HepG2 (cell line): ENCODE measurements around the gene P4HB.

ENCODE experiments used
- CTCF ChIP-seq: sonication (generic); formaldehyde crosslinking; IDR thresholded peaks from 2 replicates; pipeline ENCODE4 v1.5.0; 2020; ENCODE audit warnings: mild to moderate bottlenecking, missing genetic modification reagents, moderate library complexity
- EP300 ChIP-seq, 3 experiments: sonication (generic) in 1 of 3; formaldehyde crosslinking in 1 of 3; IDR thresholded peaks; 2 replicates each; pipeline versions ENCODE4 v1.5.1 to v1.6.1; 2011 to 2020; ENCODE audit warnings: low read depth in 2 of 3, low read length in 2 of 3, borderline replicate concordance in 1 of 3, improper control_type of control experiment in 1 of 3, mild to moderate bottlenecking in 1 of 3, missing genetic modification reagents in 1 of 3, moderate library complexity in 1 of 3
- HDAC2 ChIP-seq: sonication (generic); formaldehyde crosslinking; IDR thresholded peaks from 2 replicates; pipeline ENCODE4 v1.4.0; 2020; ENCODE audit warnings: missing genetic modification reagents
- POLR2A ChIP-seq, 2 experiments: IDR thresholded peaks; 2 replicates each; pipeline ENCODE4 v1.6.1; 2011; ENCODE audit warnings: low read depth in 2 of 2, low read length in 2 of 2, mild to moderate bottlenecking in 1 of 2, moderate library complexity in 1 of 2; ENCODE audit not compliant: insufficient read depth in 1 of 2
- POLR2AphosphoS2 ChIP-seq: IDR thresholded peaks from 2 replicates; pipeline ENCODE4 v1.6.1; 2011; ENCODE audit warnings: low read depth, low read length, improper control_type of control experiment
- RAD21 ChIP-seq: fragments of 450-650 bp; formaldehyde crosslinking; IDR thresholded peaks from 2 replicates; pipeline ENCODE4 v1.5.0; 2020; ENCODE audit warnings: mild to moderate bottlenecking
- U2AF1 ChIP-seq: fragments of 200-400 bp; formaldehyde crosslinking; optimal IDR thresholded peaks from 2 replicates; pipeline ENCODE3; 2017; ENCODE audit warnings: mild to moderate bottlenecking, low read depth, low read length
- ZBTB33 ChIP-seq: sonication (generic); formaldehyde crosslinking; IDR thresholded peaks from 2 replicates; pipeline ENCODE4 v1.4.0; 2020; ENCODE audit warnings: missing genetic modification reagents
- ZNF274 ChIP-seq: sonication (generic); formaldehyde crosslinking; IDR thresholded peaks from 2 replicates; pipeline ENCODE4 v1.5.1; 2020; ENCODE audit warnings: mild to moderate bottlenecking, missing genetic modification reagents

- no peak for TF ChIP-seq U2AF1
- TF ChIP-seq ZNF274 (CRISPR knock-in tag), result peak; percentile 78; the same call in 1 of the 2 replicates
- TF ChIP-seq POLR2A (IDR thresholded peaks at IDR 0.05; ENCODE audit: insufficient read depth in 1 of 2, low read depth in 2 of 2, low read length in 2 of 2), result no peak; a peak in 1 of 4 replicates
- no peak; the same call in 1 of the 2 replicates for TF ChIP-seq RAD21 (CRISPR knock-in tag)
- 0 out of 2 replicates have a peak, but pooled peaks have one; percentile 23 for TF ChIP-seq POLR2AphosphoS2
- no peak for TF ChIP-seq EP300 (IDR thresholded peaks at IDR 0.05; ENCODE audit: low read depth in 2 of 2, low read length in 2 of 2)
- 0 out of 2 replicates have a peak, but pooled peaks have one; percentile 29 for TF ChIP-seq EP300 (CRISPR knock-in tag; IDR thresholded peaks at IDR 0.05; ENCODE audit: borderline replicate concordance)
- TF ChIP-seq HDAC2 (CRISPR knock-in tag), result 0 out of 2 replicates have a peak, but pooled peaks have one; percentile 20
- TF ChIP-seq CTCF (CRISPR knock-in tag), result no peak
- TF ChIP-seq ZBTB33, result peak; percentile 78
Observed at GRCh38 chr17:81902653-81903414, 42.5 kb upstream of the P4HB start.
